H9 (cell line): ENCODE data around the gene HS1BP3. TPM values are rescaled to one million over a fixed set of nuclear protein-coding genes. Genes with fewer than 3 reads are reported as not detected.

Experiments used
- DNase-seq: peaks from one replicate; pipeline ENCODE4 v3.0.0-alpha.2; 2017
- H2AFZ ChIP-seq: one replicate; pipeline ENCODE4 v1.6.1; 2013; ENCODE audit warnings: mild to moderate bottlenecking, low read length, control low read depth, moderate library complexity
- H2AK5ac ChIP-seq: 2 replicates; pipeline ENCODE4 v1.6.1; 2013; ENCODE audit warnings: low read length, control low read depth, mixed read lengths; ENCODE audit not compliant: insufficient read length
- H2BK120ac ChIP-seq: one replicate; pipeline ENCODE4 v1.6.1; 2013; ENCODE audit warnings: low read depth, mild to moderate bottlenecking, low read length, control low read depth, inconsistent platforms; ENCODE audit not compliant: poor library complexity, severe bottlenecking
- H2BK12ac ChIP-seq: 2 replicates; pipeline ENCODE4 v1.6.1; 2013; ENCODE audit warnings: low read length, control low read depth, mixed read lengths, low read depth; ENCODE audit not compliant: insufficient read length
- H2BK15ac ChIP-seq: 2 replicates; pipeline ENCODE4 v1.6.1; 2013; ENCODE audit warnings: low read depth, low read length, control low read depth
- H2BK20ac ChIP-seq: one replicate; pipeline ENCODE4 v1.6.1; 2013; ENCODE audit warnings: low read depth, mild to moderate bottlenecking, low read length, control low read depth, inconsistent platforms; ENCODE audit not compliant: poor library complexity, severe bottlenecking
- H2BK5ac ChIP-seq: 2 replicates; pipeline ENCODE4 v1.6.1; 2013; ENCODE audit warnings: low read length, control low read depth, mixed read lengths; ENCODE audit not compliant: insufficient read length
- H3K14ac ChIP-seq: 2 replicates; pipeline ENCODE4 v1.6.1; 2013; ENCODE audit warnings: low read length, control low read depth; ENCODE audit not compliant: insufficient read depth
- H3K18ac ChIP-seq: 2 replicates; pipeline ENCODE4 v1.6.1; 2013; ENCODE audit warnings: low read depth, mild to moderate bottlenecking, mixed read lengths, low read length, control low read depth; ENCODE audit not compliant: insufficient read length
- H3K23ac ChIP-seq: 2 replicates; pipeline ENCODE4 v1.6.1; 2013; ENCODE audit warnings: low read length, control low read depth, mixed read lengths, low read depth; ENCODE audit not compliant: insufficient read length
- H3K23me2 ChIP-seq: 2 replicates; pipeline ENCODE4 v1.6.1; 2013; ENCODE audit warnings: low read depth, mild to moderate bottlenecking, mixed read lengths, low read length, control low read depth; ENCODE audit not compliant: insufficient read length, poor library complexity, severe bottlenecking
- H3K27ac ChIP-seq: 2 replicates; pipeline ENCODE4 v1.5.1; 2013; ENCODE audit warnings: low read length, control low read depth, mixed read lengths, low read depth; ENCODE audit not compliant: insufficient read length
- H3K27me3 ChIP-seq: 2 replicates; pipeline ENCODE4 v1.6.1; 2013; ENCODE audit warnings: low read length, control low read depth, inconsistent platforms; ENCODE audit not compliant: insufficient read depth
- H3K4ac ChIP-seq: 2 replicates; pipeline ENCODE4 v1.6.1; 2013; ENCODE audit warnings: low read depth, mild to moderate bottlenecking, control low read depth, inconsistent platforms, low read length, moderate library complexity
- H3K4me1 ChIP-seq: 2 replicates; pipeline ENCODE4 v1.6.1; 2013; ENCODE audit warnings: low read length, control low read depth, inconsistent platforms; ENCODE audit not compliant: insufficient read depth
- H3K4me2 ChIP-seq: 2 replicates; pipeline ENCODE4 v1.6.1; 2013; ENCODE audit warnings: low read length, control low read depth, mixed read lengths; ENCODE audit not compliant: insufficient read length, insufficient read depth
- H3K56ac ChIP-seq: 2 replicates; pipeline ENCODE4 v1.6.1; 2013; ENCODE audit warnings: low read depth, mild to moderate bottlenecking, mixed read lengths, low read length, control low read depth; ENCODE audit not compliant: insufficient read length
- H3K79me1 ChIP-seq: 2 replicates; pipeline ENCODE4 v1.6.1; 2013; ENCODE audit warnings: low read depth, mild to moderate bottlenecking, moderate library complexity, low read length, control low read depth, inconsistent platforms; ENCODE audit not compliant: insufficient read depth, poor library complexity, severe bottlenecking
- H3K79me2 ChIP-seq: 2 replicates; pipeline ENCODE4 v1.6.1; 2013; ENCODE audit warnings: low read length, control low read depth, inconsistent platforms; ENCODE audit not compliant: insufficient read depth
- H3K9ac ChIP-seq: 2 replicates; pipeline ENCODE4 v1.6.1; 2013; ENCODE audit warnings: low read length, control low read depth, mixed read lengths; ENCODE audit not compliant: insufficient read length; ENCODE audit errors: extremely low read depth
- H3K9me3 ChIP-seq: one replicate; pipeline ENCODE4 v1.6.1; 2013; ENCODE audit warnings: low read depth, low read length, inconsistent platforms; ENCODE audit not compliant: control insufficient read depth
- H3T11ph ChIP-seq: one replicate; pipeline ENCODE4 v1.6.1; 2013; ENCODE audit warnings: mild to moderate bottlenecking, low read length, control low read depth, inconsistent platforms
- H4K20me1 ChIP-seq: one replicate; pipeline ENCODE4 v1.6.1; 2013; ENCODE audit not compliant: control insufficient read depth, insufficient read length, insufficient read depth
- H4K5ac ChIP-seq: 2 replicates; pipeline ENCODE4 v1.6.1; 2013; ENCODE audit warnings: low read depth, mild to moderate bottlenecking, mixed read lengths, low read length, control low read depth; ENCODE audit not compliant: insufficient read length
- H4K8ac ChIP-seq: replicated peaks from 2 replicates; pipeline ENCODE4 v1.6.1; 2013; ENCODE audit warnings: low read length, control low read depth, mixed read lengths, low read depth; ENCODE audit not compliant: insufficient read length
- H4K91ac ChIP-seq: 2 replicates; pipeline ENCODE4 v1.6.1; 2013; ENCODE audit warnings: low read depth, mild to moderate bottlenecking, moderate library complexity, mixed read lengths, low read length, control low read depth; ENCODE audit not compliant: insufficient read length
- H3K27ac Mint-ChIP-seq, 3 experiments: 2 replicates in 2 of 3; 3 replicates in 1 of 3; pipeline ENCODE4 v1.8.0; 2020 to 2021; ENCODE audit warnings: mixed read lengths in 3 of 3, mild to moderate bottlenecking in 1 of 3, moderate library complexity in 1 of 3
- H3K27me3 Mint-ChIP-seq: 2 replicates; pipeline ENCODE4 v1.8.0; 2021; ENCODE audit warnings: low read depth, mild to moderate bottlenecking, moderate library complexity, mixed read lengths
- H3K36me3 Mint-ChIP-seq, 3 experiments: 2 replicates in 2 of 3; 3 replicates in 1 of 3; pipeline ENCODE4 v1.8.0; 2020 to 2021; ENCODE audit warnings: low read depth in 3 of 3, mixed read lengths in 3 of 3; ENCODE audit not compliant: insufficient read depth in 1 of 3
- H3K4me1 Mint-ChIP-seq, 2 experiments: 2 replicates each; pipeline ENCODE4 v1.8.0; 2020; ENCODE audit warnings: mixed read lengths in 2 of 2
- H3K4me3 Mint-ChIP-seq, 2 experiments: 2 replicates in 1 of 2; 3 replicates in 1 of 2; pipeline ENCODE4 v1.8.0; 2020 to 2021; ENCODE audit warnings: mild to moderate bottlenecking in 2 of 2, mixed read lengths in 2 of 2, moderate library complexity in 1 of 2
- H3K9me3 Mint-ChIP-seq, 2 experiments: 2 replicates in 1 of 2; 3 replicates in 1 of 2; pipeline ENCODE4 v1.8.0; 2020; ENCODE audit warnings: mild to moderate bottlenecking in 2 of 2, mixed read lengths in 2 of 2, moderate library complexity in 1 of 2
- whole genome bisulfite sequencing: extraction: QIAGEN DNeasy Blood & Tissue Kit; methylation state at CpG from one replicate; pipeline ENCODE4 v1.1.7; 2013; ENCODE audit warnings: missing lambda C conversion rate, low lambda C conversion rate, mixed read lengths; ENCODE audit not compliant: insufficient read length; ENCODE audit errors: extremely low coverage; 5-methylcytosine and 5-hydroxymethylcytosine counted together
- total RNA-seq: library from RNA; stranded (reverse); gene quantifications from 2 replicates; pipeline ENCODE4 v1.2.1, GENCODE V29; 2021
- TF ChIP-seq, protein P1 (sequence below): fragments of 200-600 bp; sonication (generic); conservative IDR thresholded peaks from 3 replicates; pipeline ENCODE4 v1.8.0; 2021; ENCODE audit warnings: antibody characterized with exemption, mild to moderate bottlenecking

Gene HS1BP3
- total RNA-seq, 1 experiment from 2014 or later, result 11.1 TPM

DNA sequence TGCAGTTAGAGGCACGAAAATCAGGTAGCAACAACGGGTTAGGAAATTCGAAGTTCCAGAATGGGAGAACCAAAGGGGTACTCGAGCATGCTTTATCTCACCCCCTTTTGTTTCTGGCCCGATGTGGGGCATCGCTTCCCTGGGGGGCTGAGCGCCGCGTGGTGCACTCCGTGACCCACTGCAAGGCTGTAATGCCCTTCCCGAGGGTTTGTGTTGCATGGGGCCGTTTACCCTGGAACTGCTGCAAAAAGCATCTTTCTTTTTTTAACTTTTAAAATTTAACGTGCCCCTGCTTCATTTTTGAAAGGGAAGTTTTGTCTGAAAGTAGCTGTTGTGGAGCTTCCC, 20.8 kb upstream of the HS1BP3 start:
- no peaks in the 10 kb centered on the region for H4K20me1 ChIP-seq
- H2AFZ ChIP-seq, result no peak overlapping the region
- no peak overlapping the region for H4K91ac ChIP-seq
- H2BK15ac ChIP-seq, result no peak overlapping the region
- H3K27me3 Mint-ChIP-seq, result peaks cover 87% of the 10 kb centered on the region
- H3K79me1 ChIP-seq, result no peaks in the 10 kb centered on the region
- no peak overlapping the region for H3K9ac ChIP-seq
- H4K5ac ChIP-seq, result no peak overlapping the region
- H3K27ac Mint-ChIP-seq, result no peak overlapping the region
- TF ChIP-seq, protein P1, sequence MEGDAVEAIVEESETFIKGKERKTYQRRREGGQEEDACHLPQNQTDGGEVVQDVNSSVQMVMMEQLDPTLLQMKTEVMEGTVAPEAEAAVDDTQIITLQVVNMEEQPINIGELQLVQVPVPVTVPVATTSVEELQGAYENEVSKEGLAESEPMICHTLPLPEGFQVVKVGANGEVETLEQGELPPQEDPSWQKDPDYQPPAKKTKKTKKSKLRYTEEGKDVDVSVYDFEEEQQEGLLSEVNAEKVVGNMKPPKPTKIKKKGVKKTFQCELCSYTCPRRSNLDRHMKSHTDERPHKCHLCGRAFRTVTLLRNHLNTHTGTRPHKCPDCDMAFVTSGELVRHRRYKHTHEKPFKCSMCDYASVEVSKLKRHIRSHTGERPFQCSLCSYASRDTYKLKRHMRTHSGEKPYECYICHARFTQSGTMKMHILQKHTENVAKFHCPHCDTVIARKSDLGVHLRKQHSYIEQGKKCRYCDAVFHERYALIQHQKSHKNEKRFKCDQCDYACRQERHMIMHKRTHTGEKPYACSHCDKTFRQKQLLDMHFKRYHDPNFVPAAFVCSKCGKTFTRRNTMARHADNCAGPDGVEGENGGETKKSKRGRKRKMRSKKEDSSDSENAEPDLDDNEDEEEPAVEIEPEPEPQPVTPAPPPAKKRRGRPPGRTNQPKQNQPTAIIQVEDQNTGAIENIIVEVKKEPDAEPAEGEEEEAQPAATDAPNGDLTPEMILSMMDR, result no peak
- H3K56ac ChIP-seq, result no peak overlapping the region
- H2BK120ac ChIP-seq, result no peak overlapping the region
- H3K4ac ChIP-seq, result no peak overlapping the region
- no peak overlapping the region for H3T11ph ChIP-seq
- H2AK5ac ChIP-seq, result no peak overlapping the region
- H3K4me3 Mint-ChIP-seq, result peak overlapping the region in 1 of 2 experiments; percentile 72; a peak in 2 of 5 replicates
- DNase-seq, result no peak
- no peak overlapping the region for H2BK5ac ChIP-seq
- no peak overlapping the region for H3K18ac ChIP-seq
- H3K9me3 Mint-ChIP-seq, result peaks cover 0 to 3% of the 10 kb centered on the region in 2 experiments; a peak in 1 of 5 replicates
- H3K27ac ChIP-seq, result no peak overlapping the region
- peak overlapping the region; percentile 12 for H3K4me2 ChIP-seq
- H4K8ac ChIP-seq, result no peak overlapping the region
- WGBS, result no CpG with 5 or more reads among the region's 13 CpGs
- peaks cover 0 to 2% (median 0%) of the 10 kb centered on the region in 3 experiments; a peak in 1 of 7 replicates for H3K36me3 Mint-ChIP-seq
- no peak overlapping the region for H3K23ac ChIP-seq
- no peak overlapping the region for H2BK20ac ChIP-seq
- H3K79me2 ChIP-seq, result no peaks in the 10 kb centered on the region
- peaks cover 64% of the 10 kb centered on the region for H3K27me3 ChIP-seq
- no peak overlapping the region for H3K14ac ChIP-seq
- no peaks in the 10 kb centered on the region for H3K9me3 ChIP-seq
- H3K4me1 Mint-ChIP-seq, result peaks cover 40 to 71% of the 10 kb centered on the region in 2 experiments
- H3K23me2 ChIP-seq, result peaks cover 7% of the 10 kb centered on the region
- H2BK12ac ChIP-seq, result no peak overlapping the region
- H3K4me1 ChIP-seq, result peaks cover 4% of the 10 kb centered on the region; the same call in 1 of the 2 replicates
